ENCODE measurements around the gene CST7.
A peak's percentile ranks its signal among the peaks of the same experiment; 100 is the strongest.
"Not testable (repeated sequence)": the region's sequence is repeated elsewhere in the genome, so short reads cannot be mapped to it uniquely, and the experiment has no call there.

CST7 gene

DNA sequence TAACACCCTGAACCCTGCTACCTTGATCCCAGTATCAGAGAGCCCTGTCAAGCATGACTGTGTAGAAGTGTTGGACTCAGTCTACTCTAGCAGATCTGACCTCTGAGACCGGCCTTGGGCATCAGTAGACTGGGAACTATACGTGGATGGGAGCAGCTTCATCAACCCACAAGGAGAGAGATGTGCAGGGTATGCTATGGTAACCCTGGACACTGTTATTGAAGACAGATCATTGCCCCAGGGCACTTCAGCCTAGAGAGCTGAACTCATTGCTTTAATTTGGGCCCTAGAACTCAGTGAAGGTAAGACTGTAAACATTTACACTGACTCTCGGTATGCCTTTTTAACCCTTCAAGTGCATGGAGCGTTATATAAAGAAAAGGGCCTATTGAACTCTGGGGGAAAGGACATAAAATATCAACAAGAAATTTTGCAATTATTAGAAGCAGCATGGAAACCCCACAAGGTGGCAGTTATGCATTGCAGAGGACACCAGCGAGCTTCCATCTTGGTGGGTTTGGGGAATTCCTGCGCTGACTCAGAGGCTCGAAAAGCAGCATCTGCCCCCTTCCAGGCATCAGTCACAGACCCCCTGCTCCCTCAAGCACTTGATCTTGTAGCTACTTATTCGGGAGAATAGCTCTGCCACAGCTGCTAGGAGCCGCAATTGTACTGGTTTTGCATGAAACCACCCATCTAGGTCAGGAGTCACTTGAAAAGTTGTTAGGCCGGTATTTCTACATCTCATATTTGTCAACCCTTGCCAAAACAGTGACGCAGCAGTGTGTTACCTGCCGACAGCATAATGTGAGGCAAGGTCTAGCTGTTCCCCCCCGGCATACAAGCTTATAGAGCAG, 19.0 kb upstream of the CST7 start:
- peak; percentile 54 for DNase-seq

DNA sequence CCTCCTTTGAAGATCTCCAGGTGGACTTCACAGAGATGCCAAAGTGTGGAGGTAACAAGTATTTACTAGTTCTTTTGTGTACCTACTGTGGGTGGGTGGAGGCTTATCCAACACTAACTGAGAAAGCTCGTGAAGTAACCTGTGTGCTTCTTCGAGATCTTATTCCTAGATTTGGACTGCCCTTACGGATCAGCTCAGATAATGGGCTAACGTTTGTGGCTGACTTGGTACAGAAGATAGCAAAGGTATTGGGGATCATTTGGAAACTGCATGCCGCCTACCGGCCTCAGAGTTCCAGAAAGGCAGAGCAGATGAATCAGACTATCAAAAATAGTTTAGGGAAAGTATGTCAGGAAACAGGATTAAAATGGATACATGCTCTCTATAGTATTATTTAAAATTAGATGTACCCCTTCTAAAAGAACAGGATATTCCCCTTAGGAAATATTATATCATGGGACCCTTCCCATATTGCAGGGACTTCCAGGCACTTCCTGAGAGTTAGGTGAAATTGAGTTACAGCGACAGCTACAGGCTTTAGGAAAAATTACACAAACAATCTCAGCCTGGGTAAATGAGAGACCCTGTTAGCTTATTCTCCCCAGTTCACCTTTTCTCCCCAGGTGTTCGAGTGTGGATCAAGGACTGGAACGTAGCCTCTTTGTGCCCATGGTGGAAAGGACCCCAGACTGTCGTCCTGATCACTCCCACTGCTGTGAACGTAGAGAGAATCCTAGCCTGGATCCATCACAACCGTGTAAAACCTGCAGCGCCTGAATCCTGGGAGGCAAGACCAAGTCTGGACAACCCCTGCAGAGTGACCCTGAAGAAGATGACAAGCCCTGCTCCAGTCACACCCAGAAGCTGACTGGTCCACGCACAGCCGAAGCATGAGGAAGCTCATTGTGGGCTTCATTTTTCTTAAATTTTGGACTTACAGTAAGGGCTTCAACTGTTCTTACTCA, 18.1 kb upstream of the CST7 start:
- DNase-seq, result peak; percentile 11

DNA sequence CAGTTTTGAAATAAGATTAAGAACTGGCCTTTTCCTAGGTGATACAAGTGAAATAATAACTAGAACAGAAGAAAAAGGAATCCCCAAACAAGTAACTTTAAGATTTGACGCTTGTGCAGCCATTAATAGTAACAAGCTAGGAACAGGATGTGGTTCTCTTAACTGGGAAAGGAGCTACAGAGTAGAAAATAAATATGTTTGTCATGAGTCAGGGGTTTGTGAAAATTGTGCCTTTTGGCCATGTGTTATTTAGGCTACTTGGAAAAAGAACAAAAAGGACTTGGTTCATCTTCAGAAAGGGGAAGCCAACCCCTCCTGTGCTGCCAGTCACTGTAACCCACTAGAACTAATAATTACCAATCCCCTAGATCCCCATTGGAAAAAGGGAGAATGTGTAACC, 17.2 kb upstream of the CST7 start:
- DNase-seq, result not testable (repeated sequence)

DNA sequence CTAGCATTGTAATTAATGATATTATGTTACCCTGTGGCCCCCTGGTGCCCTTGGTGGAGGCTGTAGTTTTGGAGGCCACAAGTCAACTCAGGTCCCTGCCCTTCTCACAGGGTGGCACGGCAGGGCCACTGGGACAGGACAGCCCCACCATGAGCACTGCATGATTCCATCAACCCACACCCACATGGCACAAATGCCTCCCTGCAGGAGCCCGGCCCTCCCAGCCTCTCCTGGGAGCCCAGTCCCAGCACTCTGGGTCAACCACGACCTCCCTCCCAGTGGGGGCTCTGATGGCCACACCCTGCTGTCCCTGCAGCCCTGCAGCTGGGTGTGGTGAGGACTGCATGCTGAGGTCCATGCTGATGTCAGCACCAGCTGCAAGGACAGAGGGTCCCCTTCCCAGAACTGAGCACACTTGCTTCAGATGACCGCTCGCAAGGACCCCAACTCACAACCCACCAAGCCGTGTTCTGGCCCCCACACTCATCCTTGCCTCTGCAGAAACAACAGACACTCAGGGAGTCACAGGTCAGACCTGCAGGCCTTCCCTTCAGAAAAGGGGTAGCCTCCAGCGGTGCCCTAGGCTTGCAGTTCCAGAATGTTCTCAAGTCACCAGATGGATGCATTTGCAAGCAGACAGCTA, 15.7 kb upstream of the CST7 start:
- no peak for DNase-seq

DNA sequence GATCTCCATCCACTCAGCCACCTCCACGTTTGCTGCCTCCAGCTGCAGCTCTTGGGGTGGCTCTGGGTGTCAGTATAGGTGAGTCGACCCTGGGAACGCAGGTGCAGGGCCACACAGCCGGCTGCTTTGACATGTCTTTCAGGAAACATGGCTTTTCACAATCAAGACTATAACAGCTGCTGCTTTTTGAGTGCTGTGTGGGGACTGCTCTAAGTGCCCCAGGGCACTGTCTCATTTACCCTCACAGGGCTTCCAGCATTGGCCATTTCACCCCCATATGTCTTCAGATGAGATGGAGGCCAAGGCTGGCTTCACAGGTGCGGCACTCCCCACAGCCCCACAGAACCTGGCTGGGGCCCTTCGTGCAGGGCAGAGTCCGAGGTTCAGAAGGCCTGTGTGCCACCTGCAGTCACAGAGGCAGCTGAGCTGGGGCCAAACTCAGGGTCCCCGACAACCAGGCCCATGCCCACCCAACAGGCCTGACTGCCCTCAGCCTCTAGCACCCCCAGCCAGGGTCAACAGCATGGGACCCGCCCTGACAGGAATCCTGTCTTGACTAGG, 14.9 kb upstream of the CST7 start:
- DNase-seq, result no peak

DNA sequence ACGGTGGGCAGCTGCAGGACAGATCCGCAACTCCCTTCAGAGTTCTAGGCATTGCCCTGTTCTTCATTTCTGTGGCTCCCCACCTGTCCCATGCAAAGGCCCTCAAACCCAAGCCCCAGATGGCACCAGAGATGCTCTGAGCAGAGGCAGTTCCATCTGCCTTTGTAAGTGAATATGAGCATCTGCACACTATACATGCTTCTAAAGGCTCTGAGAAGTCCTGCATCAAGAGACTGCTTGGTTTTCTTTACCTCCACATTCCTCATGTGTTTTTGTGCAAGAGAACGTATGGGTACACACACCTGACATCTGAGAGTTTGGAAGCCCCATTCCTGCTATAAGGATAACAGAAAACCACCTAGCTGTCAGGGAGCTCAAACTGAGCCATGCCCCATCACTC, 14.4 kb upstream of the CST7 start:
- DNase-seq, result no peak

DNA sequence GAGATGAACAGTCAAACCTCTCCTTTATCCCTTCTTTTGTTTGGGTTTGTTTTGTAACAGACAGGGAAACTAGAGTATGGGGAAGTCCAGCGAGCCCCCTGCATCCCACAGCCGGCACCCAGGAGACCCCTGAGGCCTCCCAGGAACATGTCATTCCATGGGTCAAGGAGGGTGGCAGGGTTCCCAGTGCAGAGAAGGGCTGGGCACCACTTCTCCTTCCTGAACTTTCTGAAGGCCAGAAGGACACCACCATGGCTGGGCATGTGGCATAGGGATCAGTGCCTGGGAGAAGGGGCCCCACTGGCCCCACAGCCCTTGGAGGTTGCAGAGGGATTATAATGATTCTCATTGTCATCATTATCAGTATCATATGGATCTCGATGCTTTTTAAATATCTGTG, 13.9 kb upstream of the CST7 start:
- no peak for DNase-seq

DNA sequence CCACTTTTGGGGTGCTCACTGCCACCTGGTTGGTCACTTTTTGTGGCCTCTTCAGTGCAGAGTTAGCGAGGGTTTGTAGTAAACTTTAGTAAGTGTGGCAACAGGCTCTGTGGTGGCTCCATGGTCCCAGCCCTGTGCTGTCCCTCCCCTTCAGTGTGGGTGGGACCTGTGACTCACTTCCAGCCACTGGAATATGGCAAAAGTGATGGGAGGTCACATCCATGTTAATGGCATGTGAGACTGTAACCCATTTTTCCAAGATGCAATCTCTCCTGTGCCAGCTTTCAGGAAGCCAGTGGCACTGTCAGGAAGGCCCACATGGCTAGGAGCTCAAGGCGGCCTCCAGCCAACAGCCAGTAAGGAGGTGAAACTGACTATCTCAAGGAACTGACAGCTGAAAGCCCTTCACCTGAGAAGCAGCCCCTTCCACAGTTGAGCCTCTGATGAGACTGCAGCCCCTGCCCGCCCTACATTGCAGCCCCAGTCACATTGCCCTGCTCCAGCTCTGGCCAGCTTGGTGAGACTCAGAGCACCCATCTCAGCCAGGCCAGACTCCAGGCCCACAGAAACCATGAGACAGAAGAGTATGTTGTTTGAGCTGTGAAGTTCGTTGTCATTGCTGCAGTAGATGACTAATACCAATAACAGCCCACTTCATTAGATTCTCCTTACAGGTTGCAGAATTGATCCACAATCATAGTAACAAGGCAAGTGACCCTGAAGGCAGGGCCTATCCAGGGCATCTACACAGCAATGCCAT, 13.1 kb upstream of the CST7 start:
- DNase-seq, result no peak

DNA sequence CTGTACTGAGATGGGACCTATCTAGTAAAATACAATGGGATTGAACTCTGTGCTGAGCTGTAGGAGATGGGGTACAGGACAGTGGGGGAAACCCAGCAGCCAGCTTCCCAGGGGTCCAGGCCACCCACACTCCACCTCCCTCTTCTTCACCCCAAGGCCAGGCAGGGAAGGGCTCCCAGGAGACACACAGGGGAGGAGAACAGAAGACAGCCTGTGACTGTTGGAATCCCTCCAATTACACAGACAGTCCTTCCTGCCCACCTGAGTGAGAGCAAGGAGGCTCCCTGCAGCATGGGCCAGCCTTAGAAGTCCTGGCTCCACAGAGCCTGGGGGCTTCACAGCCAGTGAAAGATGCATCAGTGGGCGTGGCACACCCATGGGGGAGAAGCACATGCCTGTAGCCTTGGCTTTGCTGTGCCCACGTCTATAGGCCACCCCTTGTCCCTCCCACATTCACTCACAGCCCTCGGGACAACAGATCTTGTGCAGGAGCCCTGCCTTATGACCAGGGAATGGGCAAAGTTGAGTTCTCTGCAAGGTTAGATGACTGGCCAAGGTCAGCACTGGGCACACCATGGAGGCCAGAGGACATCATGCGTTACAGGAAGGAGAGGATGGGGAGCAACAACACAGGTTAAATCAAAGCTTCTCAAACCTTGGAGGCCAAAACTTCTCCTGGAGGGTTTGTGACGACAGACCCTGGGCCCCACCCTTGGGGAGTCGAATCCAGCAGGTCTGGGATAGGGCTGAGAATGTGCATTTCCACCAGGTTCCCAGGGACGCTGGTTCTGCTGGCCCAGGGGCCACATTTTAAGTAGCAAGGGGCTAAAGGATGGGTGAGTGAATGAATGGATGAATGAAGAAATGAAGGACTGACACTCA, 12.3 kb upstream of the CST7 start:
- no peak for DNase-seq

DNA sequence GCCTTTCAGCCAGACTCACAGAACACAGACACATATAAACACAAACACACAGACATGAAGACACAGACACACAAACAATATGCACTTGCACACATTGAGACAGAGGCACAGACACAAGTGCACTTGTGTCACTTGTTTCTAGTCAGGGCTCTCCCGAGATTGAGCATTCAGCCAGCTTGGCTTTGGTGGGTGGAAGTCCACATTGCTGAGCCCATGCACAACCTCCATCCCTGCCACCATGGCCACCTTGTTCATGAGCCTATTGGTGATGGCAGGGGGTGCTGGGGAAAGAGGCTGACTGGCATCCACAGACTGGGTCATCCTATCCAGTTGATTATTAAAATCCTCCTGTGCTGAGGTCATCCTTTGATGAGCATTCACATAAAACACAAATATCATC, 11.5 kb upstream of the CST7 start:
- no peak for DNase-seq

DNA sequence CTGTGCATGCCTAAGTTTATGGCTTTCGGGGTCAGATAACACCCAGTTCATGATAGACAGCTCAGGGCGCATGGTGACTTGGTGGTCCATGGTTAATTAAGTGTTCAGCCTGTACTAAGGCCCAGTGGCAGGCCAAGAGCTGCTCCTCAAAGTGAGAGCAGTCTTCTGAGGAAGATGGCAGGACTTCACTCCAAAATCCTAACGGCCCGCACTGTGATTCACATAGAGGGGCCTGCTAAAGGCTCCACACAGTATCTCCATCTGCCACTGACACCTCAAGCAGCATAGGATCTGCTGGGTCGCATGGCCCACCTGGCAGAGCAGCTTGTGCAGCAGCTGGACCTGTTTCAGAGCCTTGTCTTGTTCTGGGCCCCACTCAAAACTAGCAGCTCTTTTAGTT, 10.6 kb upstream of the CST7 start:
- no peak for DNase-seq

DNA sequence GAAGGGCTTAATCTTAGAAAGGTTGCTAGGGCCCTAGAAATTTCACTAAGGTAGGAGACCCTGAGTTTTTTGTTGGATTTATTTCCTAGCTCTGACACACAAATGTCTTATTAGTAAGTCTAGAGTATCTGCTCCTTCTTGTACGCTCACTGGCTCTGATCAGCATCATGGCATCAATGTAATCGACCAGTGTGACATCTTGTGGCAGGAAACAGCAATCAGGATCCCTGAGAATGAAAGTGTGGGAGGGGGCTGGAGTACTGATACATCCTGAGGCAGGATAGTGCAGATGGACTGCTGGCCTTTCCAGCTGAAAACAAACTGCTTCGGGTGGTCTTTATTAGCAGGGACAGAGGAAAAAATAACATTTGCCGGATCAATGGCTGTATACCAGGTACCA, 10.0 kb upstream of the CST7 start:
- no peak for DNase-seq

DNA sequence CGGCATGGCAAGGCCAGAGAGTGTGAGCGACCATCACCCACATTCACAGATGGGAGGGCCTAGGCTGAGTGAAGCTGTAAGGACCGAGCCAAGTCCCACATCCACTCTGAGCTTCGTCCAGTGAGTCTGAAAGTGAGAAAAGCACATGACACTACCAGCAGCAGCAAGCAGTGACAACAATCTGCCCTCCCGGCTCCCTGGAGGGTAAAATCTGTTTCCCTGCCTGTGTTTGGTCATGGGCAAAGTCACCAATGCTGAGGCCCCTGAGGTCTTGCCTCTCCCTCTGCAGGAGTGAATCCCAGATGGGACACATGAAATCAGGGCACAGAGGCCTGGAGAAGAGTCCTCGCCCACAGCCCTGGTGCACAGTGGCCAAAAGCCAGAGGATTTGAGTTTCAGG, 6.4 kb upstream of the CST7 start:
- no peak for DNase-seq

DNA sequence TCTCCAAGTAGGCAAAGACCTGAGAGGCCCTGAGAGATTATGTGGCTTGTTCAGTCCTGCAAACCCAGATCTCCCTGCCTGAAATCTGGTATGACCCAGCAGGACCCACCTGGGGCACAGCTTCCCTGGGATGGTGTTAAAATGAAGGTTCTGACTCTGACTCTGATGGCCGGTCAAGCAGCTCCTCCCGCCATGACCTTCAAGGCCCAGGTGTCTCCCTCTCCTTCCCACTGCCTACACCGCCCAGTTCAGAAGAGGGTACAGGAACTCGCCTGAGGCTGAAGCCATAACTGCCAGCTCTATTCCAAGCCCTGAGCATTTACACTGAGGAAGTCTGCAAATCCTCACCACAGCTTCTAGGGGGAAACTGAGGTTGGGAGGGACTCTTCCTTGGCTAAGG, 5.9 kb upstream of the CST7 start:
- DNase-seq, result no peak

DNA sequence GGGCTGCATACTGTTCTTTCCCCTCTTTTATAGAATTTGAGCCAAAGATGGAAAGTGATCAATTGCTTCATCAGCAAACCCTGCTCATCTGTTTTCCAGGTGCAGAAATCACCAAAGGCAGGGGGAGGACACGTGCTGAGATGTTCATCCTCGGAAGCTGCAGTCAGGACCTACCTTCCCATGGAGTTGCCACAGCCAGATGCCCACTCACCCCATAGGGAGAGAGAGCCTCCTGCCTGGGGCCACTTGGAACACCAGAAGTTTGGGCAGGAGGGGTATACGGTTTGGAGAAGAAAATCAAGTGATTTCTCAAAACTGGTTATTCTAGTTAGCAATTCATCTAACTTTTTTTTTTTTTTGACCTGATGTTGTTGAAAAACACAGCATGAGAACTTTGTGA, 5.3 kb upstream of the CST7 start:
- no peak for DNase-seq

DNA sequence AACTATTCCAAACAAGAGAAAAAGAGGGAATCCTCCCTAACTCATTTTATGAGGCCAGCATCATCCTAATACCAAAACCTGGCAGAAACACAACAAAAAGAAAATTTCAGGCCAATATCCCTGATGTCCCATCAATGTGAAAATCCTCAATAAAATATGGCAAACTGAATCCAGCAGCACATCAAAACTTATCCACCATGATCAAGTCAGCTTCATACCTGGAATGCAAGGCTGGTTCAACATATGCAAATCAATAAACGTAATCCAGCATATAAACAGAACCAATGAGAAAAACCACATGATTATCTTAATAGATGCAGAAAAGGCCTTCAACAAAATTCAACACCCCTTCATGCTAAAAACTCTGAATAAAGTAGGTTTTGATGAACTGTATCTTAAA, 2.7 kb upstream of the CST7 start:
- not testable (repeated sequence) for DNase-seq

DNA sequence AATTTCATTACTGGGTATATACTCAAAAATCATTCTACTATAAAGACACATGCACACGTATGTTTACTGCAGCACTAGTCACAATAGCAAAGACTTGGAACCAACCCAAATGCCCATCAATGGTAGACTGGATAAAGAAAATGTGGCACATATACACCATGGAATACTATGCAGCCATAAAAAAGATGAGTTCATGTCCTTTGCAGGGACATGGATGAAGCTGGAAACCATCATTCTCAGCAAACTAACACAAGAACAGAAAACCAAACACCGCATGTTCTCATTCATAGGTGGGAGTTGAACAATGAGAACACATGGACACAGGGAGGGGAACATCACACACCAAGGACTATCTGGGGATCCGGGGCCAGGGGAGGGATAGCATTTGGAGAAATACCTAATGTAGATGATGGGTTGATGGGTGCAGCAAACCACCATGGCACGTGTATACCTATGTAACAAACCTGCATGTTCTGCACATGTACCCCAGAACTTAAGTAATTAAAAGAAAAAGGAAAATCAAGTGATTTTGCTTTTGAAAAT, 602 bp upstream of the CST7 start:
- DNase-seq, result not testable (repeated sequence)

DNA sequence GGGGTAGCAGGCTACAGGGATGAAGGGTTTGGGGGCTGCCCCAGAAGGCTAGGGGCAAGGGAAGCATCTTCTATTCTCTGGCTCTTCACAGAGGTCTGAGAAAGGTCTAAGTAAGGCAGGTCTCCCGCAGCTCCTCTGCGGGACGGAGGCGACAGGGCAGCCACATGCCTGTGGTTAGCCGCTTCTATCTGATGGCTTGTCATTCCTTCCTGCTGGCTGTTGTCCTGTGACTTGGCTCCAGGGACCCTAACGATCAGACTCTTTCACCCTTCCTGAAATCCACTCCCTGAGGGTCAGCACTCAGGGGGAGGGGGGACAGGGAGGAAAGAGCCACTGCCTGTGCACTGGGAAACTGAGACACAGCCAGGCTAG, 673 bp downstream of the CST7 start:
- DNase-seq, result no peak

DNA sequence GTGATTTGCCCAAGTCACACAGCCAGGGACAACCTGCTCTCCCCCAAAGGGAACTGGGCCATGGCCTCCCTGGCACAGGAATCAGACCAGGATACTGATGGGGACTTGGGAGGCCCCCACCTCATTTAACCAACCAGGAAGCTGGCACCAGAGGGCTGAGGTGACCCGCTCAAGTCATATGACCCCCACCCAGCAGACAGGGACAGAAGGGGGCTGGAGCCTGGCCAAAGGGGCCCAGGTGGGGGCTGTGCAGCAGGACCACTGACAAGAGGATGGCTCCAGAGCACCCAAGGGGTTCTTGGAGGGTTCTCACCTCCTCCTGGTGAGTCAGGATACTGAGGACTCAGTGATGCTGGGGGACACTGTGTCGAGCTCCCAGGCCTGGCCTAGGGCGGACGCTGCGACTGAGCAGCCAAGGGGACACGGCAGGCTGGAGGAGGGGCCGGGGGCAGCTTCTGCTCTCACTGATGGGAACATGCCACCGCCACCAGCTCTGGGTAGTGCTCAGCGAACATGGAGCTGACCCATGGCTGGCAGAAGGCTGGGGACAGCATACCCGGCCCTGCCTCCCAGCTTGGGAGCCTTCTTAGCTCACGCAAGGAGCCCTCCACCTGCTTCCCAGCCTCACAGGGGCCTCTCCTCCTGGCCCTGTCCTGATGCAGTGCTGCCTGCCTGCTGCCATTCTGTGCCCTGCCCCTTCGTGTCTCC, 1.2 kb downstream of the CST7 start:
- DNase-seq, result no peak

DNA sequence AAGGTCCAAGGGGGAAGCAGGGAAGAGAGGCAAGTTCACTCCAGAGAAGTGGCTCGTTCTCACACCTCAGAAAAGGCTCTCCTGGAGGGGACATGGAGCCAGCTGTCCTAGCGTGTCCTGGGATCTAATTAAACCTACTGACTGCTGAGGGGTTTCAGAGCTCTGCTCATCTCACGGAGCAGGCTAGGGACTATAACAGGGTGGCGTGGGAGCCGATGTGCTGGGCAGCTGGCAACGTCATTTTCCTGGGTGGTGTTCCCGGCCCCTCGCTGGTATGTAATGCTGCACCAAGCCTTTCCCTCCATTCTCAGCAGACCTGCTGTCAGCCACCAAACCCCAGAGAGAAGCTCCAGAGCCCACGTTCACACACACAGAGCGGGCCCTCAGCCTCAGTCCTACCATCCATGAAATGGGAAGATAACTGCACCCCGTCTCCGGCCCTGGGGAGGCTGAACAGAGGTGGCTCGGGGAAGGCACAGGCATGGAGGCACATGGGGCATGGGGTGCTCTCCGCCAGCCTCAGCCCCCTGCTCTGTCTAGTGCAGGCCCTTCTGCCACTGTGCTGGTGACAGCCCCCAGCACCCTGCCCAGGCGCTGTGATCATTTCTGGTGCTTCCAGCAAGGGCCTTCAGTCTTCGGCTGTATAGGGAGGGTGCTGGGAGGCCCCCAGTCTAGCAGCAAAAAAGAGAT, 1.9 kb downstream of the CST7 start:
- no peak for DNase-seq
